GM21528 (cell line): ENCODE measurements around the gene NLRP3.
A peak's percentile ranks its signal among the peaks of the same experiment; 100 is the strongest.

Experiments
- ATAC-seq: cut with Tn5 transposase; IDR thresholded peaks from one replicate; pipeline ENCODE4 v1.9.1; 2021; ENCODE audit warnings: mild to moderate bottlenecking, moderate library complexity; ENCODE audit not compliant: unreplicated experiment, low FRiP score

NLRP3 gene

GRCh38 chr1:247435030-247435758, 19.2 kb downstream of the NLRP3 start:
- ATAC-seq, result no peak

- no peak for ATAC-seq
Measured at GRCh38 chr1:247435759-247436147, 19.8 kb downstream of the NLRP3 start.

DNA sequence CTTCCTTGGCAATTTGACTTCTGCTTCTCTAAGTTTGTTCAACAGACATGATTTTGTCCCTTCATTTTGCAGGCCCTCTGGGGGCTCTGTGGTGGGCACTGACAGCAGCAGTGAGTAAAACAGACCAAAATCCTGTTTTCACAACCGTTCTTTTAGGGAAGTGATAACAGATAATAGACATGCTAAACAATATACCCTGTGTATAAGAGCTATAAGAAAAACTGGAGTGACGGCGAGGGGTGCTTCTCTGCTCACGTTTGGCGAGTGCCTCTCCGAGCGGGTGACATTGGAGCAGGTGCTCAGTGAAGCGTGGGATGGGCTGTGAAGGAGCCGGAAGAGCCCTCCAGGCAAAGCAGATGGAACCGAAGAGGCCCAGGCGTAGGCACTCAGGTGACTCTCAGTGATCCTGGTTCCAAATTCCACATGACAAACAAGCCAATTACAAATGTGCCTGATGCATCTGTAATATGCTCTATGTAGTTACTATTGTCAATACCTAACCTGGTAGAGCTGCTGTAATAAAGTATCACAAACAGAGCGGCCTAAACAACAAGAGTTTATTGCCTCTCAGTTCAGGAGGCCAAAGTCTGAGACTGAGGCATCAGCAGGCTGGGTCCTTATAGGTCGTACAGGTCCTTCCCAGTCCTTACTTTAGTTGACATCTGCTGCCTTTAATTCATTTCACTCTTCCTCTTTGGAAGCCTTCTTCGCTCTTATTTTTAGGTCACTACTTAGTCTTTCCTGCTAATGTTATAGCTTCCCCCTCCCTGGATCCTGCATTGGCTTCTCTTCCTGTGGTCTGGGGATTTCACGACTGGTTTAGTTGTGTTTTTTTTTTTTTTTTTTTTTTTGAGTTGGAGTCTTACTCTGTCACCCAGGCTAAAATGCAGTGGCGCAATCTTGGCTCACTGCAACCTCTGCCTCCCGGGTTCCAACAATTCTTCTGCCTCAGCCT, 21.9 kb downstream of the NLRP3 start:
- ATAC-seq, result no peak

DNA sequence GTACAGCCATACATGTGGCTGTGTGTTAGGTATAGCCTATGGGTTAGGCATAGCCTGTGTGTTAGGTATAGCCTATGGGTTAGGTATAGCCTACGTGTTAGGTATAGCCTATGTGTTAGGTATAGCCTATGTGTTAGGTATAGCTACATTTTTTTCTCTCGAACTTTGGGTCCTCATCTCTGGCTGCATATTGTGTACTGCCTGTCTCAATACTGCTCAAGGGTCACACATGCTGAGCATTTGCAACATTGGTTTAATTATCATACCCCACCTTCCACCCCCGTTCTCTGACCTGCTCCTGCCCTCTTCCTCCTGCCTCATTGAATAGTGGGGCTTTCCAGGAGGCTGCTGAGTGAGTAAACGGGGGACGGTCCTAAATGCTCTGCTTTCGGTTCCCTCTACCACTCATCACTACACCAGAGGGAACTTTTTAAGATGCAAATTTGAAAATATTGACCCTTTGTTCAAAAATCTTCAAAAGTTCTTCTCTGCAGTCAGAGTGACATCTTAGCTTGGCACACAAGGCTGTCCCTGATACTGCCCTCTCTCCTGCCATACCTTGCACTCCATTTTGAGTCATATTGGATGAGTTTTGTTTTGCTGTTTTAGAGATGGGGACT, 24.1 kb downstream of the NLRP3 start:
- peak; percentile 99 for ATAC-seq

GRCh38 chr1:247441606-247442005, 25.6 kb downstream of the NLRP3 start:
- ATAC-seq, result no peak

DNA sequence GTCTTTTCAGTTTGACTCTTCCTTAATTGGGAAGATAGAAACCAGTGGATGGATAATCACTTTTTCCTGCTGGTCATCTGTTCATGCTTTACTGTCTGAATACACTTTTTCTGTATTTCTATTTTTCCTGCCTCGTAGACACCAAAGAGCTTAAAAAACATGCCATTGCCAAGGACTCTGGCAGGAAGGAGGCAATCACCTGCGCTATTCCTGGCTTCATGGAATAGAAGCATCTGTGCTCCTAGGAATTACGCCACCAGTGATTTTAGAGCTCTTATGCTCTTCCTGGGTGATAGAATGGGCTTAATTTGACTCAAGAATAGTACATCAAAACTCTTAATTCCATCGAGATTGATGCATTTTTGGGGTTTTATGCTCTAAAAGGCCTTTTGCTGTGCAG, 26.2 kb downstream of the NLRP3 start:
- no peak for ATAC-seq

GRCh38 chr1:247443641-247444040, 27.7 kb downstream of the NLRP3 start:
- ATAC-seq, result no peak

DNA sequence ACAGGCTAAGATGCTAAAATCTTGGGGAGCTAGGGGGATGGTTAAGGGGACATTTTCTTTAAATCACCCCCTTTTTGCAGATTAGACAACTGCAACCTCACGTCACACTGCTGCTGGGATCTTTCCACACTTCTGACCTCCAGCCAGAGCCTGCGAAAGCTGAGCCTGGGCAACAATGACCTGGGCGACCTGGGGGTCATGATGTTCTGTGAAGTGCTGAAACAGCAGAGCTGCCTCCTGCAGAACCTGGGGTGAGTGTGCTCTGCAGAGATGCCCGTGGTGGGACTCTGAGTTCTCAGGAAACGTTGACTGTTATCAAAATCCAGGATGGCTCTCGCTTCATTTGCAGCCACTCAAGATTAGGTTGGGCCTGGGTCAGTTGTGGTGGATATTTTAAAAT, 28.6 kb downstream of the NLRP3 start:
- no peak for ATAC-seq

DNA sequence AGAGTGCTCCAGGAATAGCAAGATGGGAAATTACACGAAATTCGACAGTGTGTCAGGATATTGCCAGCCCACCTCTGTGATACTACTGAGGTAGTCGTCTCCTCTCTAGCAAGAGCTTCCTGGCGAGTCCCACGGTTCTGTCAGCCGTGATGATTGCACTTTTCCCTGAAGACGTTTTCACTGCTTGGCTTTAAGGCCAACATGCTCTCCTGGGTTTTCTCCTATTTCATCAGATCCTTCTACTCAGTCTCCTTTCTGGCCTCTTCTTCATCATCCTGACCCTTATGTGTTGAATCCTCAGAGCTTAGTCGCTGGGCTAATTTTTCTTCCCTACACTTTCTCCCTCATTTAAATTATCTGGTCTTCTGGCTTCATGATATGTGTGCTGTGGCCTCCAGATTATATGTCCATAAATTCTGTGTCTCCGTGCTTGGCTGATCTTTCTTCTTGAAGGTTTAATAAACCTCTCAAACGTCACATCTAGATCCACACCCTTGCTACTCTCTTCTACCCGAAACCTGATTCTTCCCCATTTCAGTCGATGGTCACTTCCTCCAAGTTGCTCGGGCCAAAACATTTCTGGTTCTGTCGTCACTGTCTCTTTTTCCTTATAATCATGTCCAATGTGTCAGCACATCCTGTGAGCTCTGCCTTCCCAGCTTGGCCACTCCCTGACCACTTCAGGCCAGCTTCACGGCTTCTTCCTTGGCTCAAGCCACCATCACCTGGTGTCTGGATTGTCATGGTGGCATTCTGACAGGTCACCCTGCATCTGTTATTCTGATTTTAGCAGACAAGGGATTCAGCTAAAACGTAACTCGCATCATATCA, 29.8 kb downstream of the NLRP3 start:
- ATAC-seq, result no peak

DNA sequence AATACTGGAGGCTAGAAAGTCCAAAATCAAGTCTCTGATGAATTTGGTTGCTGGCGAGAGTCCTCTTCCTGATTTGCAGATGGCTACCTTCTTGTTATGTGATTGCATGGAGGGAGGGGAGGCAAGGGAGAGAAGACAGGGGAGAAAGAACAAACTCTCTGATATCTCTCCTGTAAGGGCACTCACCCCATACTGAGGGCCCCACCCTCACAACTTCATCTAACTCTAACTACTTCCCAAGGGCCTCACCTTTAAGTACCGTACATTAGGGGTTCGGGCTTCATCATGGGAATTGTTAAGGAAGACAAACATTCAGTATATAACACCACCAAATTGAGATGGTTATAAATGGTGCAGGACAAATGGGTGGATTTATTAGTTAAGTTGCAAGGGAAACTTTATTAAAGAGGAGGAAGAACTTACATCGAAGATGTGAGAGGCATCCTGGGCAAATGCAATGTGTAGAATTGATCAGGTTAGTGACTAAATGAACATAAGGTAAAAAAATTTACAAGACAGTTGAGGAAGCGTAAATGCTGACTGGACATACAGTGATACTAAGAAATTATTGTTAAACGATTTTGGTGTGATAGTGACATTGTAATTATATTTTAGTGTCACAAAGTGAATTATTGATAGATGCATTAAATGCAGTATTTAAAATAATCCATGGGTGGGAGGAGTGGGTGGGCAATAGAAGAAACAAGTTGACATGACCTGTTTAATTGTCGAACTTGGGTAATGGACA, 31.4 kb downstream of the NLRP3 start:
- no peak for ATAC-seq

DNA sequence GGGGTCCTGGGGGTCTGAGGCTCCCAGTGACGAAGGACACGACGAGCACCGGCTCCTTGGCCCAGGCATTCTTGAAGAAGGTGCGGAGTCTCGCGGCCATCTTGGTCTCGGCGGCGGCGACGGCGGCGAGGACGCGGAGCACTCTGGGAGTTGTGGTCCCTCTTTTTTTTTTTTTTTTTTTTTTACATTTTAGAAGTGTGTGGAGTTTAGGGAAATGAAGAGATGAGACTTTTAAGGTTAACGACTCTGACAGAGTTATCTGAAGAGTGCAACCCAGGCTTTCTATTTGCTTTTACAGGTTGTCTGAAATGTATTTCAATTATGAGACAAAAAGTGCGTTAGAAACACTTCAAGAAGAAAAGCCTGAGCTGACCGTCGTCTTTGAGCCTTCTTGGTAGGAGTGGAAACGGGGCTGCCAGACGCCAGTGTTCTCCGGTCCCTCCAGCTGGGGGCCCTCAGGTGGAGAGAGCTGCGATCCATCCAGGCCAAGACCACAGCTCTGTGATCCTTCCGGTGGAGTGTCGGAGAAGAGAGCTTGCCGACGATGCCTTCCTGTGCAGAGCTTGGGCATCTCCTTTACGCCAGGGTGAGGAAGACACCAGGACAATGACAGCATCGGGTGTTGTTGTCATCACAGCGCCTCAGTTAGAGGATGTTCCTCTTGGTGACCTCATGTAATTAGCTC, 32.3 kb downstream of the NLRP3 start:
- ATAC-seq, result no peak

GRCh38 chr1:247451388-247452010, 35.5 kb downstream of the NLRP3 start:
- no peak for ATAC-seq

DNA sequence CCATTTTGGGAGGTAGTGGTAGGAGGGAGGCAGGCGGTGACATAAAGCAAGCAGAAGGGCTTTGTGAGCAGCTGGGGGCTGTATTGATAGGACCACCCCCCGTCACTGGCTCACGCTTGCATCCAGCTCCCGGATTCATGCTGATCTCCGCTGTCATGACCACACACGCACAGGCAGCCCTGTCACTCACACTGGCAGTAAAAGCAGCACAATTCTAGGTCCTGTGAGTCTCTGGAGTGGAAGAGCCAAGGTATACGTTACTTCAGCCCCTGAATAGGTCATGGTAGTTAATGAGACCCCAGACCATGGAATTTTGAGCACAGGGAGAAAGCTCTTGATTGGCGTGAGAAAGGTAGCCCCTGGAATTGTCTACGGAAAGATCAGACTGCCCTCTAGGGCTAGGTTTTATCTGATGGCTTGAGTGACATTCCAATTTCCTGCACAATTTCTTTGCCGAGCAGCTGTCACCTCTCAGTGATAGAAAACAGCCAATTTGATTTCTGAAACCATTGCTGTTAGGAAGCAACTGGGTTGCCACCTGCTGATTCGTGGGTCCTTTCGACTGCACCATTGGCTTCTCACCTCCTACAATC, 36.6 kb downstream of the NLRP3 start:
- ATAC-seq, result no peak

GRCh38 chr1:247453245-247453644, 37.3 kb downstream of the NLRP3 start:
- no peak for ATAC-seq

DNA sequence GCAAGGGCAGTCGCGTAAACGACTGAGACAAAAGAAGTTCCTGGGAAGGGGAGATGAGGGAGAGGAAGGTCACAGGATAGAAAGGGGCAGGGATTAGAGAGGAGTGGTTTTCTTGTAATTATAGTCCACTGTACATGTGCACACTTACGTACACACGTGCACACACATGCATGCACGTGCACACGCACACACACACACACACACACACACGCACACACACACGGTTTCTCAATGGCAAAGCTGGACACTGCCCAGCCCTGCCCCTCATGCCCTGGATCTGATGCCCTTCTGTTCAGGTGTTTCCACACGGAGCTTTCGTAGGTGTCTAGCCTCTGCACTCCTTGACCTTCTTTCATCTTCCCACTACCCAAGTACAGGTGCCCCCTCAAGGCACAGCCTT, 38.0 kb downstream of the NLRP3 start:
- no peak for ATAC-seq

GRCh38 chr1:247456021-247456420, 40.0 kb downstream of the NLRP3 start:
- no peak for ATAC-seq

GRCh38 chr1:247456914-247457639, 41.1 kb downstream of the NLRP3 start:
- no peak for ATAC-seq

GRCh38 chr1:247459507-247459906, 43.5 kb downstream of the NLRP3 start:
- ATAC-seq, result no peak
